SU-DHL-6 (cell line): Measurements from ENCODE around the gene GALNT15.

Experiments used
- H2AFZ ChIP-seq: fragments of 200-600 bp; sonication (generic); 2 replicates; pipeline ENCODE4 v1.6.1; 2014; ENCODE audit warnings: low read depth, mild to moderate bottlenecking, moderate library complexity, mixed read lengths, antibody characterized with exemption, low read length; ENCODE audit not compliant: severe bottlenecking
- H3F3A ChIP-seq: fragments of 200-600 bp; shearing (Covaris generic); 2 replicates; pipeline ENCODE4 v1.6.0; 2016; ENCODE audit warnings: antibody characterized with exemption, mild to moderate bottlenecking; ENCODE audit not compliant: insufficient read depth
- H3K27ac ChIP-seq: fragments of 200-600 bp; sonication (generic); 2 replicates; pipeline ENCODE4 v1.5.1; 2016; ENCODE audit warnings: low read depth, mild to moderate bottlenecking, low read length, moderate library complexity, mixed read lengths
- H3K27me3 ChIP-seq: fragments of 200-600 bp; sonication (generic), shearing (Covaris generic); 2 replicates; pipeline ENCODE4 v1.6.0; 2014; ENCODE audit warnings: mild to moderate bottlenecking, low read length
- H3K36me3 ChIP-seq: fragments of 200-600 bp; sonication (generic); 2 replicates; pipeline ENCODE4 v1.6.1; 2014; ENCODE audit warnings: mild to moderate bottlenecking, low read length, mixed read lengths
- H3K4me2 ChIP-seq: fragments of 300-600, 200-600 bp; shearing (Covaris generic), sonication (generic); 2 replicates; pipeline ENCODE4 v1.6.0; 2014; ENCODE audit warnings: low read length, low read depth, mild to moderate bottlenecking; ENCODE audit not compliant: poor library complexity, severe bottlenecking
- H3K4me3 ChIP-seq: fragments of 200-600 bp; sonication (generic); 2 replicates; pipeline ENCODE4 v1.5.1; 2014; ENCODE audit warnings: antibody characterized with exemption, low read length, mild to moderate bottlenecking, mixed read lengths; ENCODE audit not compliant: insufficient read depth, poor library complexity, severe bottlenecking
- H3K79me2 ChIP-seq: fragments of 200-600 bp; sonication (generic); 2 replicates; pipeline ENCODE4 v1.6.1; 2014; ENCODE audit warnings: mild to moderate bottlenecking, low read length, moderate library complexity; ENCODE audit not compliant: insufficient read depth
- H3K9ac ChIP-seq: fragments of 200-600 bp; sonication (generic); 2 replicates; pipeline ENCODE4 v1.7.0; 2014; ENCODE audit warnings: mild to moderate bottlenecking, low read length
- H3K9me2 ChIP-seq: fragments of 200-600 bp; sonication (generic); replicated peaks from 2 replicates; pipeline ENCODE4 v1.6.1; 2014; ENCODE audit warnings: low read length; ENCODE audit not compliant: insufficient read depth
- H3K9me3 ChIP-seq: fragments of 200-600 bp; sonication (generic); 2 replicates; pipeline ENCODE4 v1.6.1; 2014; ENCODE audit warnings: low read length, mixed read lengths; ENCODE audit not compliant: insufficient read depth
- H4K20me1 ChIP-seq: fragments of 200-600 bp; sonication (generic); 2 replicates; pipeline ENCODE4 v1.6.1; 2014; ENCODE audit warnings: low read depth, mild to moderate bottlenecking, antibody characterized with exemption, low read length, moderate library complexity, mixed read lengths
- EZH2phosphoT487 ChIP-seq: fragments of 200-600 bp; sonication (generic), shearing (Covaris generic); conservative IDR thresholded peaks from 2 replicates; pipeline ENCODE4 v1.6.1; 2018; ENCODE audit warnings: mild to moderate bottlenecking, antibody characterized with exemption, low read length, moderate library complexity, mixed read lengths
- TF ChIP-seq, protein P1 (sequence below): fragments of 200-600 bp; sonication (generic); IDR thresholded peaks from one replicate; pipeline ENCODE4 v1.5.1; 2017; ENCODE audit warnings: antibody characterized with exemption, mild to moderate bottlenecking, low read length, moderate library complexity; ENCODE audit not compliant: insufficient read depth, poor library complexity, severe bottlenecking

GALNT15 gene

DNA sequence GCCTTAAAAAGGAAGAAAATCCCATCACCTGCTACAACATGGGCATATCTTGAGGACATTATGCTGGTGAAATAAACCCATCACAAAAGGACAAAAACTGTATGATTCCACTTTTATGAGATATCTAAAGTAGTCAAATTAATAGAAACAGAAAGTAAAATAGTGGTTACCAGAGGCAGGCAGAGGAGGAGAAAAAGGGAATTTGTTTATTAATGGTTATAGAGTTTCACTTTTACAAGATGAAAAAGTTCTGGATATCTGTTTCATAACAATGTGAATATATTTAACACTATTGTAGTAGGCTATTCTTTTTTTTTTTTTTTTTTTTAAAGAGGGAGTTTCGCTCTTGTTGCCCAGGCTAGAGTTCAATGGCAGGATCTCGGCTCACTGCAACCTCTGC is 49.8 kb downstream of the GALNT15 start:
- H3K27me3 ChIP-seq: no peaks in the 10 kb centered on the region
- no peaks in the 10 kb centered on the region for H4K20me1 ChIP-seq
- H3K9me2 ChIP-seq: no peaks in the 10 kb centered on the region
- H2AFZ ChIP-seq: no peak overlapping the region
- no peak overlapping the region for H3K4me2 ChIP-seq
- H3K9ac ChIP-seq: no peak overlapping the region
- no peaks in the 10 kb centered on the region for H3K79me2 ChIP-seq
- no peak overlapping the region for H3K4me3 ChIP-seq
- H3K36me3 ChIP-seq: no peaks in the 10 kb centered on the region
- H3K27ac ChIP-seq: no peak overlapping the region
- no peaks in the 10 kb centered on the region for H3F3A ChIP-seq
- TF ChIP-seq, protein P1, sequence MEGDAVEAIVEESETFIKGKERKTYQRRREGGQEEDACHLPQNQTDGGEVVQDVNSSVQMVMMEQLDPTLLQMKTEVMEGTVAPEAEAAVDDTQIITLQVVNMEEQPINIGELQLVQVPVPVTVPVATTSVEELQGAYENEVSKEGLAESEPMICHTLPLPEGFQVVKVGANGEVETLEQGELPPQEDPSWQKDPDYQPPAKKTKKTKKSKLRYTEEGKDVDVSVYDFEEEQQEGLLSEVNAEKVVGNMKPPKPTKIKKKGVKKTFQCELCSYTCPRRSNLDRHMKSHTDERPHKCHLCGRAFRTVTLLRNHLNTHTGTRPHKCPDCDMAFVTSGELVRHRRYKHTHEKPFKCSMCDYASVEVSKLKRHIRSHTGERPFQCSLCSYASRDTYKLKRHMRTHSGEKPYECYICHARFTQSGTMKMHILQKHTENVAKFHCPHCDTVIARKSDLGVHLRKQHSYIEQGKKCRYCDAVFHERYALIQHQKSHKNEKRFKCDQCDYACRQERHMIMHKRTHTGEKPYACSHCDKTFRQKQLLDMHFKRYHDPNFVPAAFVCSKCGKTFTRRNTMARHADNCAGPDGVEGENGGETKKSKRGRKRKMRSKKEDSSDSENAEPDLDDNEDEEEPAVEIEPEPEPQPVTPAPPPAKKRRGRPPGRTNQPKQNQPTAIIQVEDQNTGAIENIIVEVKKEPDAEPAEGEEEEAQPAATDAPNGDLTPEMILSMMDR: no peak
- TF ChIP-seq EZH2phosphoT487: no peak
- no peaks in the 10 kb centered on the region for H3K9me3 ChIP-seq

DNA sequence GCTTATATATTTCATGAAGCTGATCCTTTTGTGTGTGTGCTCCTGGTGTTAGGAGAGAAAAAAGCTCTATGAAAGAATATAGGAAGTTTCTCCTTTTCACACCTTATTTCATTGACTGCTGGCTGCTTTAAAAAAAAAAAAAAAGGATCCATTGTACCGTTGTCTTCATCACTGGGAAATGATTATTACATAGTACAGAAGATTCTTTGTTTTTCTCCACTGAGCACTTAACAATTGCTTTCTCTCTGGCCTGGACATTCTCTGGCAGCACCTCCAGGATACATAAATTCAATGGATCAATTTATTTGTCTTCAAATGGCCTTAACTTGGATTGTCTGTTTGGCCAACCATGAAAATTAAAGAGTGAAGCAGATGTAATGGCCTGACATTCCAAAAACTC is 53.1 kb downstream of the GALNT15 start:
- Histone ChIP-seq H3K9me2 (no peaks in the 10 kb centered on the region), H3K4me2 (no peak overlapping the region), H3K36me3 (no peaks in the 10 kb centered on the region), H3F3A (no peaks in the 10 kb centered on the region), H3K27me3 (no peaks in the 10 kb centered on the region), H2AFZ (no peak overlapping the region), H3K79me2 (no peaks in the 10 kb centered on the region), H3K9me3 (no peaks in the 10 kb centered on the region), H3K4me3 (no peak overlapping the region), H4K20me1 (no peaks in the 10 kb centered on the region), H3K27ac (no peak overlapping the region), H3K9ac (no peak overlapping the region)
- TF ChIP-seq, protein P1: no peak
- TF ChIP-seq EZH2phosphoT487: no peak

DNA sequence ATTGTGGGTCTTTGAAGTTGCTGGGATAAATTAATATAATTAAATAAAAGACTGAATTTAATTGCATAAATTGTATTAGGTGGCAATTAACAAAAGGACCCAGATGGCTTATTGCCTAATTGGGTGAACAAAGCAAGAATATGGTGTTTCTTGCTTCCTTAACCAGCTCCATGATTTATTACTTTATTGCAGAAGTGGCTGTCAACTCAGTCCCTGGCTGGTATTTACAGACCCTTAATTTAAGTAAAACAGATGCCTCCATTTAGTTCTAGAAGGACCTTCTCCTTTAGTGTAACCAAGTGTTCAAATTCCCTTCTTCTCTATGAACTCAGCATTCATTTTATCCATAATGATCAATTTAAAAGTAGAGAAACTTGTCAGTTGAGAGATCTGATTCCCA is 55.2 kb downstream of the GALNT15 start:
- H2AFZ ChIP-seq: no peak overlapping the region
- no peaks in the 10 kb centered on the region for H3F3A ChIP-seq
- H3K9ac ChIP-seq: no peak overlapping the region
- no peak overlapping the region for H3K4me3 ChIP-seq
- H3K9me3 ChIP-seq: no peaks in the 10 kb centered on the region
- H3K4me2 ChIP-seq: no peak overlapping the region
- TF ChIP-seq EZH2phosphoT487: no peak
- TF ChIP-seq, protein P1: no peak
- H4K20me1 ChIP-seq: no peaks in the 10 kb centered on the region
- H3K27me3 ChIP-seq: no peaks in the 10 kb centered on the region
- no peaks in the 10 kb centered on the region for H3K9me2 ChIP-seq
- no peaks in the 10 kb centered on the region for H3K79me2 ChIP-seq
- H3K36me3 ChIP-seq: no peaks in the 10 kb centered on the region
- H3K27ac ChIP-seq: no peak overlapping the region
